ENCODE results near the gene UBP1. TPM values are rescaled to one million over a fixed set of nuclear protein-coding genes. Genes with fewer than 3 reads are reported as not detected.

Gene UBP1
- total and polyA plus RNA-seq, 9 of the 15 experiments (the other 6 are each of a cell fraction or from before 2014, with no cell fraction given) = 13.6 to 143 (median 79.6) TPM

- peak; percentile 43 to 63 for TF ChIP-seq E2F6 (IDR thresholded peaks at IDR 0.05; ENCODE audit: borderline replicate concordance in 1 of 2, extremely low read depth in 1 of 2, insufficient read depth in 1 of 2, insufficient read length in 1 of 2, low read depth in 1 of 2, low read length in 1 of 2, poor library complexity in 1 of 2, severe bottlenecking in 1 of 2)
- TF ChIP-seq ZNF184 (CRISPR knock-in tag; IDR thresholded peaks at IDR 0.05) = no peak
- 0 out of 2 replicates have a peak, but pooled peaks have one; percentile 41 for TF ChIP-seq NFATC3 (IDR thresholded peaks at IDR 0.05)
- TF ChIP-seq MCM5 (IDR thresholded peaks at IDR 0.05; ENCODE audit: low read depth) = no peak
- TF ChIP-seq CBX2 (IDR thresholded peaks at IDR 0.05; ENCODE audit: insufficient read depth, low read length, poor library complexity, severe bottlenecking) = no peak
- no peak for TF ChIP-seq KDM1A (IDR thresholded peaks at IDR 0.05)
- no peak for TF ChIP-seq SNAPC5 (CRISPR knock-in tag; IDR thresholded peaks at IDR 0.05)
- no peak for TF ChIP-seq ZFP30 (CRISPR knock-in tag; IDR thresholded peaks at IDR 0.05; ENCODE audit: borderline replicate concordance)
- TF ChIP-seq POLR2A (conservative IDR thresholded peaks at IDR 0.05) = peak; percentile 99
- 0 out of 2 replicates have a peak, but pooled peaks have one; percentile 40 for TF ChIP-seq REST (IDR thresholded peaks at IDR 0.05; ENCODE audit: borderline replicate concordance)
- no peak; the same call in 1 of the 2 replicates for TF ChIP-seq REST (CRISPR knock-in tag; IDR thresholded peaks at IDR 0.05; ENCODE audit: low read depth)
- TF ChIP-seq ZFP36 (IDR thresholded peaks at IDR 0.05; ENCODE audit: low read depth, low read length, partially characterized antibody) = peak; percentile 52
- no peak for TF ChIP-seq HDAC3 (IDR thresholded peaks at IDR 0.05; ENCODE audit: borderline replicate concordance, partially characterized antibody)
- TF ChIP-seq TSHZ1 (CRISPR knock-in tag; IDR thresholded peaks at IDR 0.05) = no peak
Observed at GRCh38 chr3:33440328-33441224, at the start of gene UBP1 (continued).
